Cardiac fibroblast (primary cell): ENCODE measurements around the gene KIAA0513.

Experiments used
- DNase-seq, 2 donors: peaks; one replicate each; pipeline versions ENCODE4 v3.0.0 to v3.0.0-alpha.2; 2010; ENCODE audit warnings: low read depth in 2 of 2
- H3K4me3 ChIP-seq, 2 donors: replicated peaks in 1 of 2; 1 replicate in 1 of 2; 2 replicates in 1 of 2; pipeline ENCODE4 v1.5.1; 2011; ENCODE audit warnings: low read depth in 2 of 2, low read length in 2 of 2, mild to moderate bottlenecking in 2 of 2, moderate library complexity in 1 of 2
- TF ChIP-seq, protein P1 (sequence below): IDR thresholded peaks from one replicate; pipeline ENCODE4 v1.5.1; 2011; ENCODE audit warnings: low read depth, mild to moderate bottlenecking, low read length, inconsistent platforms

The KIAA0513 gene

DNA sequence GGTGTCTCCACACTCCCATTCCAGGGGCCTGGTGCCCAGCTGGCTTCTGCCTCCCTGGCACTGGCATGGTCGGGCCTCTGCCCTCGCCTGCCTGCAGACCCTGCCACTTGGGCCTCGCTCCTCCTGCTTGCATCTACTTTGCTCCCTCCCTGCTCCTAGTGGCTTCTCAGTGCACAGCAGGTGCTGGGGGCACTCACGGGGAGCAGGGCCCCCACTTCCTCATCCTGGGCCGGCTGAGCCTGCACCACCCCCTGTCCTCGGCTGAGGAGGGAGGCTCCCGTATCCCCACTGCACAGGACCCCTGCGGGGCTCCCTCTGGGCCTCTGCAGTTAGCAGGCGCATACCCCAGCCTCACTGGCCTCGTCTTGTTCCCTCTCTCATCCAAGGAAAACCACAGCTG, 49.4 kb downstream of the KIAA0513 start:
- DNase-seq: no peak
- no peak overlapping the region for H3K4me3 ChIP-seq

GRCh38 chr16:85077576-85078125, 50.1 kb downstream of the KIAA0513 start:
- no peak for DNase-seq
- TF ChIP-seq, protein P1, sequence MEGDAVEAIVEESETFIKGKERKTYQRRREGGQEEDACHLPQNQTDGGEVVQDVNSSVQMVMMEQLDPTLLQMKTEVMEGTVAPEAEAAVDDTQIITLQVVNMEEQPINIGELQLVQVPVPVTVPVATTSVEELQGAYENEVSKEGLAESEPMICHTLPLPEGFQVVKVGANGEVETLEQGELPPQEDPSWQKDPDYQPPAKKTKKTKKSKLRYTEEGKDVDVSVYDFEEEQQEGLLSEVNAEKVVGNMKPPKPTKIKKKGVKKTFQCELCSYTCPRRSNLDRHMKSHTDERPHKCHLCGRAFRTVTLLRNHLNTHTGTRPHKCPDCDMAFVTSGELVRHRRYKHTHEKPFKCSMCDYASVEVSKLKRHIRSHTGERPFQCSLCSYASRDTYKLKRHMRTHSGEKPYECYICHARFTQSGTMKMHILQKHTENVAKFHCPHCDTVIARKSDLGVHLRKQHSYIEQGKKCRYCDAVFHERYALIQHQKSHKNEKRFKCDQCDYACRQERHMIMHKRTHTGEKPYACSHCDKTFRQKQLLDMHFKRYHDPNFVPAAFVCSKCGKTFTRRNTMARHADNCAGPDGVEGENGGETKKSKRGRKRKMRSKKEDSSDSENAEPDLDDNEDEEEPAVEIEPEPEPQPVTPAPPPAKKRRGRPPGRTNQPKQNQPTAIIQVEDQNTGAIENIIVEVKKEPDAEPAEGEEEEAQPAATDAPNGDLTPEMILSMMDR: no peak
- no peak overlapping the region for H3K4me3 ChIP-seq

More for the DNA sequence above, 49.4 kb downstream of the KIAA0513 start:
- TF ChIP-seq, protein P1: no peak

GRCh38 chr16:85078226-85078625, 50.6 kb downstream of the KIAA0513 start:
- TF ChIP-seq, protein P1: no peak
- DNase-seq: no peak
- H3K4me3 ChIP-seq: no peak overlapping the region

- TF ChIP-seq, protein P1: no peak
- no peak overlapping the region for H3K4me3 ChIP-seq
- DNase-seq: no peak
These were observed 51.4 kb downstream of the KIAA0513 start for GRCh38 chr16:85078952-85079351.

DNA sequence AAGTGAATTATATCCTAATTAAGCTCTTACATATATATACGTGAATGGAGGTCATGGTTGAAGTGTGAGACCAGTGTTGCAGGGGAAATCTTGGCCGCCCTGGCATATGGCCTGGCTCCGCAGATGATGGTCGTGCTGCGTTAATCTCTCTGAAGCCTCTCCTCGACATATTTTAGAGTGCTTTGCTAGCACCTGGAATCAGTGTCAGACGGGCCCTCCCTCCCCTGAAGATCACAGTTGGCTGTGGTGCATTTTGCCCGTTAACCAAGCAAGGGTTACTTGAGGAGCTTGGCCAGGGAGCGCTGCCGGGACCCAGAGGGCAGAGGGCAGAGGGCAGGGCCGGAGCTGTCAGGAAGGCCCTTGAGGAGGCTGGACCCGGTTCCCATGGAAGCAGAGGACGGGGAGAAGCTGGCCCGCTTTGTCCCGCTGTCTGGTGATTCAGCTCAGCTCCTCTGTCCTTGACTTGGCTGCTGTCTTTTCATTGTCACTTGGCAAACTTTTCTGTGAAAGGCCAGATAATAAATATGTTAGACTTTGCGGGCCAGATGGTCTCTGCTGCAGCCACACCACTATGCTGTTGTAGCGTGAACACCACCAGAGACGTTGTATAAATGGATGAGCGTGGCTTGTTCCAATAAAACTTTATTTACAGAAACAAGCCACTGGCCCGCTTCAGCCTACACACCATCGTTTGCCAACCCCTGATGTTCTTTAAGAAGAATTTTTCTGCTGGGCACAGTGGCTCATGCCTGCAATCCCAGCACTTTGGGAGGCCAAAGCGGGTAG, 52.4 kb downstream of the KIAA0513 start:
- no peak for DNase-seq
- no peak overlapping the region for H3K4me3 ChIP-seq
- TF ChIP-seq, protein P1: no peak

DNA sequence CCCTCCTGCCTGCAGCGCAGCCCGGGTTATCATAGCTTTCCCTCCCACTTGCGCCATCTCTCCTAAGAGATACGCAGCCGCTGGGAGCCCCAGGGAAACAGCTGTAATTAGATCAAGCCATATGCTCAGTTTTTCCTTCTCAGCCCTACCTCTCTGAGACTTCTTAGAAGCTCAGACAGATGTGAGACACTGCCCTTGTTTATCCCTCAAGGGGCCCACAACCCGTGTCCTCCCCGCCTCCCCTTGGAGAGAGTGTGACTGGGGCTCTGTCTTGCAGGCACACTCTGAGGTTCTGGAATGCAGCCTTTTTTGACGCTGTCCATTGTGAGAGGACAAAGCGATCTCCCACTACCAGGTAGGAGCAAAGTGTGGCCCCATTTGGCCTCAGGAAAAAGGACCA, 53.4 kb downstream of the KIAA0513 start:
- H3K4me3 ChIP-seq: no peak overlapping the region

More for the DNA sequence above, 53.4 kb downstream of the KIAA0513 start:
- DNase-seq: no peak
- TF ChIP-seq, protein P1: no peak
